ENCODE results near the gene RBM23. TPM values are rescaled to one million over a fixed set of nuclear protein-coding genes. Genes with fewer than 3 reads are reported as not detected.

The RBM23 gene
- polyA plus RNA-seq, 1 donor from 2014 or later, result 83.7 TPM

GRCh38 chr14:22908601-22909000 is 10.3 kb downstream of the RBM23 start:
- Histone ChIP-seq H3K9me2 (ENCODE audit: insufficient read depth, low read length) (no peaks in the 10 kb centered on the region), H3K9me3 (ENCODE audit: low read length) (no peaks in the 10 kb centered on the region), H4K20me1 (ENCODE audit: insufficient read depth) (no peaks in the 10 kb centered on the region), H3K9ac (ENCODE audit: low read length) (no peak overlapping the region), H3K4me3 (ENCODE audit: low read length) (no peak overlapping the region), H3K79me2 (replicated peaks; ENCODE audit: insufficient read depth, low read length) (peaks cover 16% of the 10 kb centered on the region), H3F3A (ENCODE audit: insufficient read depth, low read length, poor library complexity, severe bottlenecking) (no peaks in the 10 kb centered on the region), H3K4me2 (ENCODE audit: low read length) (no peak overlapping the region), H3K36me3 (ENCODE audit: insufficient read depth, low read length) (peaks cover 16% of the 10 kb centered on the region), H2AFZ (ENCODE audit: low read depth, low read length) (no peak overlapping the region), H3K27ac (ENCODE audit: low read length) (no peak overlapping the region), H3K27me3 (ENCODE audit: insufficient read depth, low read depth, low read length) (no peaks in the 10 kb centered on the region)
- TF ChIP-seq POLR2AphosphoS5 (IDR thresholded peaks at IDR 0.05), result no peak
- no peak for TF ChIP-seq TAF1 (IDR thresholded peaks at IDR 0.05; ENCODE audit: low read depth)
- TF ChIP-seq SMC3 (conservative IDR thresholded peaks at IDR 0.05; ENCODE audit: poor library complexity), result no peak
- no peak for TF ChIP-seq EZH2 (IDR thresholded peaks at IDR 0.05; ENCODE audit: borderline replicate concordance, insufficient read depth, low read length, poor library complexity, severe bottlenecking)
- TF ChIP-seq MXI1 (conservative IDR thresholded peaks at IDR 0.05; ENCODE audit: poor library complexity, severe bottlenecking), result no peak
- TF ChIP-seq, protein P1, sequence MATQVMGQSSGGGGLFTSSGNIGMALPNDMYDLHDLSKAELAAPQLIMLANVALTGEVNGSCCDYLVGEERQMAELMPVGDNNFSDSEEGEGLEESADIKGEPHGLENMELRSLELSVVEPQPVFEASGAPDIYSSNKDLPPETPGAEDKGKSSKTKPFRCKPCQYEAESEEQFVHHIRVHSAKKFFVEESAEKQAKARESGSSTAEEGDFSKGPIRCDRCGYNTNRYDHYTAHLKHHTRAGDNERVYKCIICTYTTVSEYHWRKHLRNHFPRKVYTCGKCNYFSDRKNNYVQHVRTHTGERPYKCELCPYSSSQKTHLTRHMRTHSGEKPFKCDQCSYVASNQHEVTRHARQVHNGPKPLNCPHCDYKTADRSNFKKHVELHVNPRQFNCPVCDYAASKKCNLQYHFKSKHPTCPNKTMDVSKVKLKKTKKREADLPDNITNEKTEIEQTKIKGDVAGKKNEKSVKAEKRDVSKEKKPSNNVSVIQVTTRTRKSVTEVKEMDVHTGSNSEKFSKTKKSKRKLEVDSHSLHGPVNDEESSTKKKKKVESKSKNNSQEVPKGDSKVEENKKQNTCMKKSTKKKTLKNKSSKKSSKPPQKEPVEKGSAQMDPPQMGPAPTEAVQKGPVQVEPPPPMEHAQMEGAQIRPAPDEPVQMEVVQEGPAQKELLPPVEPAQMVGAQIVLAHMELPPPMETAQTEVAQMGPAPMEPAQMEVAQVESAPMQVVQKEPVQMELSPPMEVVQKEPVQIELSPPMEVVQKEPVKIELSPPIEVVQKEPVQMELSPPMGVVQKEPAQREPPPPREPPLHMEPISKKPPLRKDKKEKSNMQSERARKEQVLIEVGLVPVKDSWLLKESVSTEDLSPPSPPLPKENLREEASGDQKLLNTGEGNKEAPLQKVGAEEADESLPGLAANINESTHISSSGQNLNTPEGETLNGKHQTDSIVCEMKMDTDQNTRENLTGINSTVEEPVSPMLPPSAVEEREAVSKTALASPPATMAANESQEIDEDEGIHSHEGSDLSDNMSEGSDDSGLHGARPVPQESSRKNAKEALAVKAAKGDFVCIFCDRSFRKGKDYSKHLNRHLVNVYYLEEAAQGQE (IDR thresholded peaks at IDR 0.05; ENCODE audit: borderline replicate concordance), result no peak
- no peak for TF ChIP-seq EP300 (conservative IDR thresholded peaks at IDR 0.05; ENCODE audit: poor library complexity, severe bottlenecking)
- TF ChIP-seq CTCF (IDR thresholded peaks at IDR 0.05; ENCODE audit: poor library complexity, severe bottlenecking), result no peak
- no peak for TF ChIP-seq RAD21 (conservative IDR thresholded peaks at IDR 0.05)

DNA sequence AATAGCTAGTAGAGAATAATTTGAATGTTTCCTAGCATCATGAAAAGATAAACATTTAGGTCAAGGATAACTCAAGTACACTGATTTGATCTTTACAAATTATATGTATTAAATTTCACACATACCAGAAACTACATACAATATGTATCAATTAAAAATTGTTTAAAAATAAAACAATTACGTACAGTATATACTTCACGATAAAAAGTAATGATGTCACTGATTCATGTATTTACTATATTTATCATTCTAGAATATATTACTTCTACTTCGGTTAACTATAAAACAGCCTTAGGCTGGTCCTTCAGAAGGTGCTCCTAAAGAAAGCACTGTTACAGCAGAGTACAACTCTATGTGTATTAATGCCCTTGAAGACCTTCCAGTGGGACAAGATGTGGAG is 11.5 kb downstream of the RBM23 start:
- Histone ChIP-seq H3K79me2 (replicated peaks; ENCODE audit: insufficient read depth, low read length) (peaks cover 7% of the 10 kb centered on the region), H3K4me2 (ENCODE audit: low read length) (no peak overlapping the region), H3F3A (ENCODE audit: insufficient read depth, low read length, poor library complexity, severe bottlenecking) (no peaks in the 10 kb centered on the region), H3K9me2 (ENCODE audit: insufficient read depth, low read length) (no peaks in the 10 kb centered on the region), H2AFZ (ENCODE audit: low read depth, low read length) (no peak overlapping the region), H3K4me3 (ENCODE audit: low read length) (no peak overlapping the region), H3K27ac (ENCODE audit: low read length) (no peak overlapping the region), H4K20me1 (ENCODE audit: insufficient read depth) (no peaks in the 10 kb centered on the region), H3K9ac (ENCODE audit: low read length) (no peak overlapping the region), H3K9me3 (ENCODE audit: low read length) (no peaks in the 10 kb centered on the region), H3K27me3 (ENCODE audit: insufficient read depth, low read depth, low read length) (no peaks in the 10 kb centered on the region), H3K36me3 (ENCODE audit: insufficient read depth, low read length) (peaks cover 16% of the 10 kb centered on the region)
- no peak for TF ChIP-seq MXI1 (conservative IDR thresholded peaks at IDR 0.05; ENCODE audit: poor library complexity, severe bottlenecking)
- TF ChIP-seq TAF1 (IDR thresholded peaks at IDR 0.05; ENCODE audit: low read depth), result no peak
- TF ChIP-seq, protein P1 (IDR thresholded peaks at IDR 0.05; ENCODE audit: borderline replicate concordance), result no peak
- no peak for TF ChIP-seq SMC3 (conservative IDR thresholded peaks at IDR 0.05; ENCODE audit: poor library complexity)
- no peak for TF ChIP-seq RAD21 (conservative IDR thresholded peaks at IDR 0.05)
- TF ChIP-seq CTCF (IDR thresholded peaks at IDR 0.05; ENCODE audit: poor library complexity, severe bottlenecking), result no peak
- no peak for TF ChIP-seq EZH2 (IDR thresholded peaks at IDR 0.05; ENCODE audit: borderline replicate concordance, insufficient read depth, low read length, poor library complexity, severe bottlenecking)
- no peak for TF ChIP-seq EP300 (conservative IDR thresholded peaks at IDR 0.05; ENCODE audit: poor library complexity, severe bottlenecking)
- TF ChIP-seq POLR2AphosphoS5 (IDR thresholded peaks at IDR 0.05), result no peak
